Measurements from ENCODE around the gene GPATCH1. TPM values are rescaled to one million over a fixed set of nuclear protein-coding genes. Genes with fewer than 3 reads are reported as not detected.

Gene GPATCH1
- total and polyA plus RNA-seq, 10 of the 15 experiments (the other 5 are each of a cell fraction or from before 2014, with no cell fraction given): 4.5 to 9.6 (median 7.2) TPM

- no peak for TF ChIP-seq E4F1 (IDR thresholded peaks at IDR 0.05; ENCODE audit: borderline replicate concordance, partially characterized antibody)
- TF ChIP-seq PAX8 (IDR thresholded peaks at IDR 0.05): no peak
- TF ChIP-seq, protein P1, sequence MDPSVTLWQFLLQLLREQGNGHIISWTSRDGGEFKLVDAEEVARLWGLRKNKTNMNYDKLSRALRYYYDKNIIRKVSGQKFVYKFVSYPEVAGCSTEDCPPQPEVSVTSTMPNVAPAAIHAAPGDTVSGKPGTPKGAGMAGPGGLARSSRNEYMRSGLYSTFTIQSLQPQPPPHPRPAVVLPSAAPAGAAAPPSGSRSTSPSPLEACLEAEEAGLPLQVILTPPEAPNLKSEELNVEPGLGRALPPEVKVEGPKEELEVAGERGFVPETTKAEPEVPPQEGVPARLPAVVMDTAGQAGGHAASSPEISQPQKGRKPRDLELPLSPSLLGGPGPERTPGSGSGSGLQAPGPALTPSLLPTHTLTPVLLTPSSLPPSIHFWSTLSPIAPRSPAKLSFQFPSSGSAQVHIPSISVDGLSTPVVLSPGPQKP (IDR thresholded peaks at IDR 0.05; ENCODE audit: low read depth, low read length): no peak
- no peak for TF ChIP-seq ZNF24 (IDR thresholded peaks at IDR 0.05)
- no peak for TF ChIP-seq IRF4 (IDR thresholded peaks at IDR 0.05; ENCODE audit: low read depth, low read length)
- no peak for TF ChIP-seq TCF12 (IDR thresholded peaks at IDR 0.05; ENCODE audit: low read depth, low read length)
- TF ChIP-seq, protein P2, sequence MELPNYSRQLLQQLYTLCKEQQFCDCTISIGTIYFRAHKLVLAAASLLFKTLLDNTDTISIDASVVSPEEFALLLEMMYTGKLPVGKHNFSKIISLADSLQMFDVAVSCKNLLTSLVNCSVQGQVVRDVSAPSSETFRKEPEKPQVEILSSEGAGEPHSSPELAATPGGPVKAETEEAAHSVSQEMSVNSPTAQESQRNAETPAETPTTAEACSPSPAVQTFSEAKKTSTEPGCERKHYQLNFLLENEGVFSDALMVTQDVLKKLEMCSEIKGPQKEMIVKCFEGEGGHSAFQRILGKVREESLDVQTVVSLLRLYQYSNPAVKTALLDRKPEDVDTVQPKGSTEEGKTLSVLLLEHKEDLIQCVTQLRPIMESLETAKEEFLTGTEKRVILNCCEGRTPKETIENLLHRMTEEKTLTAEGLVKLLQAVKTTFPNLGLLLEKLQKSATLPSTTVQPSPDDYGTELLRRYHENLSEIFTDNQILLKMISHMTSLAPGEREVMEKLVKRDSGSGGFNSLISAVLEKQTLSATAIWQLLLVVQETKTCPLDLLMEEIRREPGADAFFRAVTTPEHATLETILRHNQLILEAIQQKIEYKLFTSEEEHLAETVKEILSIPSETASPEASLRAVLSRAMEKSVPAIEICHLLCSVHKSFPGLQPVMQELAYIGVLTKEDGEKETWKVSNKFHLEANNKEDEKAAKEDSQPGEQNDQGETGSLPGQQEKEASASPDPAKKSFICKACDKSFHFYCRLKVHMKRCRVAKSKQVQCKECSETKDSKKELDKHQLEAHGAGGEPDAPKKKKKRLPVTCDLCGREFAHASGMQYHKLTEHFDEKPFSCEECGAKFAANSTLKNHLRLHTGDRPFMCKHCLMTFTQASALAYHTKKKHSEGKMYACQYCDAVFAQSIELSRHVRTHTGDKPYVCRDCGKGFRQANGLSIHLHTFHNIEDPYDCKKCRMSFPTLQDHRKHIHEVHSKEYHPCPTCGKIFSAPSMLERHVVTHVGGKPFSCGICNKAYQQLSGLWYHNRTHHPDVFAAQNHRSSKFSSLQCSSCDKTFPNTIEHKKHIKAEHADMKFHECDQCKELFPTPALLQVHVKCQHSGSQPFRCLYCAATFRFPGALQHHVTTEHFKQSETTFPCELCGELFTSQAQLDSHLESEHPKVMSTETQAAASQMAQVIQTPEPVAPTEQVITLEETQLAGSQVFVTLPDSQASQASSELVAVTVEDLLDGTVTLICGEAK (IDR thresholded peaks at IDR 0.05; ENCODE audit: borderline replicate concordance): no peak
- no peak for TF ChIP-seq STAT3 (IDR thresholded peaks at IDR 0.05; ENCODE audit: low read depth, low read length)
- no peak for TF ChIP-seq GATAD2B (conservative IDR thresholded peaks at IDR 0.05; ENCODE audit: low read depth)
- TF ChIP-seq KLF5 (IDR thresholded peaks at IDR 0.05; ENCODE audit: partially characterized antibody): no peak
- TF ChIP-seq SPI1 (IDR thresholded peaks at IDR 0.05; ENCODE audit: borderline replicate concordance, insufficient read depth, low read depth, low read length): no peak
Observed at GRCh38 chr19:33133438-33134031, 52.6 kb downstream of the GPATCH1 start (continued).
